ENCODE results near the gene LRP1.

Gene LRP1

GRCh38 chr12:57243521-57244311 lies 115.4 kb downstream of the LRP1 start:
- Histone ChIP-seq H3K4me3 (replicated peaks; ENCODE audit: insufficient read depth, low read length) (peak overlapping the region; percentile 31), H3K27me3 (ENCODE audit: insufficient read depth, poor library complexity, severe bottlenecking) (peaks cover 23% of the 10 kb centered on the region), H3K27ac (replicated peaks) (no peak overlapping the region)
- no peak for TF ChIP-seq SPI1 (IDR thresholded peaks at IDR 0.05; ENCODE audit: borderline replicate concordance, low read depth)
- TF ChIP-seq, protein P1, sequence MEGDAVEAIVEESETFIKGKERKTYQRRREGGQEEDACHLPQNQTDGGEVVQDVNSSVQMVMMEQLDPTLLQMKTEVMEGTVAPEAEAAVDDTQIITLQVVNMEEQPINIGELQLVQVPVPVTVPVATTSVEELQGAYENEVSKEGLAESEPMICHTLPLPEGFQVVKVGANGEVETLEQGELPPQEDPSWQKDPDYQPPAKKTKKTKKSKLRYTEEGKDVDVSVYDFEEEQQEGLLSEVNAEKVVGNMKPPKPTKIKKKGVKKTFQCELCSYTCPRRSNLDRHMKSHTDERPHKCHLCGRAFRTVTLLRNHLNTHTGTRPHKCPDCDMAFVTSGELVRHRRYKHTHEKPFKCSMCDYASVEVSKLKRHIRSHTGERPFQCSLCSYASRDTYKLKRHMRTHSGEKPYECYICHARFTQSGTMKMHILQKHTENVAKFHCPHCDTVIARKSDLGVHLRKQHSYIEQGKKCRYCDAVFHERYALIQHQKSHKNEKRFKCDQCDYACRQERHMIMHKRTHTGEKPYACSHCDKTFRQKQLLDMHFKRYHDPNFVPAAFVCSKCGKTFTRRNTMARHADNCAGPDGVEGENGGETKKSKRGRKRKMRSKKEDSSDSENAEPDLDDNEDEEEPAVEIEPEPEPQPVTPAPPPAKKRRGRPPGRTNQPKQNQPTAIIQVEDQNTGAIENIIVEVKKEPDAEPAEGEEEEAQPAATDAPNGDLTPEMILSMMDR (IDR thresholded peaks at IDR 0.05; ENCODE audit: insufficient read depth, low read length) = peak; percentile 36
- DNase-seq (ENCODE audit: low read depth in 1 of 2, low spot score in 1 of 2) = peak in 1 of 2 experiments; percentile 81

DNA sequence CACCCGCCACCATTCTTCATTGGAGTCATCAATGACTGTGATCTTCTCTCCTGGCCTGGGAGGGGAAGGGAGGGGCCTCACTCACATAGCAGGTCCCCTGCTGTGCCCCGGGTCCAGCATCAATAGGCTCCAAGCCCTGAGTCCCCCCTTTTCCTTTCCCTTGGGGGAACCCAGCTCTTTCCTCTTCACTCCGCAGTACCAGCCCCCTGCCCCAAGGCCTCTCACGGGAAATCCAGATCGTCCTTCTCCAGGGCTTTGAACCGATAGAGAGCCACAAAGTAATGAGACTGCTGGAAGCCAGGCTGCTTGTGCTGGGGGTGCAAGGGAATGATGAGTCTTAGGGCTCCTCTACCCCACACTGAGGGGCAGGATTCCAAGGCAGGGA lies 116.0 kb downstream of the LRP1 start:
- no peak for TF ChIP-seq GABPA (IDR thresholded peaks at IDR 0.05; ENCODE audit: low read depth)
- no peak for TF ChIP-seq POLR2AphosphoS5 (IDR thresholded peaks at IDR 0.05; ENCODE audit: low read depth)
- TF ChIP-seq, protein P2, sequence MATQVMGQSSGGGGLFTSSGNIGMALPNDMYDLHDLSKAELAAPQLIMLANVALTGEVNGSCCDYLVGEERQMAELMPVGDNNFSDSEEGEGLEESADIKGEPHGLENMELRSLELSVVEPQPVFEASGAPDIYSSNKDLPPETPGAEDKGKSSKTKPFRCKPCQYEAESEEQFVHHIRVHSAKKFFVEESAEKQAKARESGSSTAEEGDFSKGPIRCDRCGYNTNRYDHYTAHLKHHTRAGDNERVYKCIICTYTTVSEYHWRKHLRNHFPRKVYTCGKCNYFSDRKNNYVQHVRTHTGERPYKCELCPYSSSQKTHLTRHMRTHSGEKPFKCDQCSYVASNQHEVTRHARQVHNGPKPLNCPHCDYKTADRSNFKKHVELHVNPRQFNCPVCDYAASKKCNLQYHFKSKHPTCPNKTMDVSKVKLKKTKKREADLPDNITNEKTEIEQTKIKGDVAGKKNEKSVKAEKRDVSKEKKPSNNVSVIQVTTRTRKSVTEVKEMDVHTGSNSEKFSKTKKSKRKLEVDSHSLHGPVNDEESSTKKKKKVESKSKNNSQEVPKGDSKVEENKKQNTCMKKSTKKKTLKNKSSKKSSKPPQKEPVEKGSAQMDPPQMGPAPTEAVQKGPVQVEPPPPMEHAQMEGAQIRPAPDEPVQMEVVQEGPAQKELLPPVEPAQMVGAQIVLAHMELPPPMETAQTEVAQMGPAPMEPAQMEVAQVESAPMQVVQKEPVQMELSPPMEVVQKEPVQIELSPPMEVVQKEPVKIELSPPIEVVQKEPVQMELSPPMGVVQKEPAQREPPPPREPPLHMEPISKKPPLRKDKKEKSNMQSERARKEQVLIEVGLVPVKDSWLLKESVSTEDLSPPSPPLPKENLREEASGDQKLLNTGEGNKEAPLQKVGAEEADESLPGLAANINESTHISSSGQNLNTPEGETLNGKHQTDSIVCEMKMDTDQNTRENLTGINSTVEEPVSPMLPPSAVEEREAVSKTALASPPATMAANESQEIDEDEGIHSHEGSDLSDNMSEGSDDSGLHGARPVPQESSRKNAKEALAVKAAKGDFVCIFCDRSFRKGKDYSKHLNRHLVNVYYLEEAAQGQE (IDR thresholded peaks at IDR 0.05; ENCODE audit: insufficient replicate concordance, low read depth) = no peak
- no peak for TF ChIP-seq SPI1 (IDR thresholded peaks at IDR 0.05; ENCODE audit: borderline replicate concordance, low read depth)
- TF ChIP-seq, protein P1 (IDR thresholded peaks at IDR 0.05; ENCODE audit: insufficient read depth, low read length) = no peak
- Histone ChIP-seq H3K27me3 (ENCODE audit: insufficient read depth, poor library complexity, severe bottlenecking) (peaks cover 23% of the 10 kb centered on the region), H3K4me3 (replicated peaks; ENCODE audit: insufficient read depth, low read length) (no peak overlapping the region), H3K27ac (replicated peaks) (no peak overlapping the region)
- no peak for DNase-seq (ENCODE audit: low read depth in 1 of 2, low spot score in 1 of 2)

- Histone ChIP-seq H3K4me3 (replicated peaks; ENCODE audit: insufficient read depth, low read length) (no peak overlapping the region), H3K27ac (replicated peaks) (no peak overlapping the region), H3K27me3 (ENCODE audit: insufficient read depth, poor library complexity, severe bottlenecking) (peaks cover 8% of the 10 kb centered on the region)
- TF ChIP-seq, protein P2 (IDR thresholded peaks at IDR 0.05; ENCODE audit: insufficient replicate concordance, low read depth) = no peak
- no peak for TF ChIP-seq GABPA (IDR thresholded peaks at IDR 0.05; ENCODE audit: low read depth)
- no peak for TF ChIP-seq POLR2AphosphoS5 (IDR thresholded peaks at IDR 0.05; ENCODE audit: low read depth)
- TF ChIP-seq, protein P1 (IDR thresholded peaks at IDR 0.05; ENCODE audit: insufficient read depth, low read length) = no peak
- no peak for TF ChIP-seq SPI1 (IDR thresholded peaks at IDR 0.05; ENCODE audit: borderline replicate concordance, low read depth)
- DNase-seq (ENCODE audit: low read depth in 1 of 2, low spot score in 1 of 2) = no peak
Observed at GRCh38 chr12:57247041-57247440, 118.8 kb downstream of the LRP1 start.
